Measurements from ENCODE around the gene UBB.
"Not testable (repeated sequence)": the region's sequence is repeated elsewhere in the genome, so short reads cannot be mapped to it uniquely, and the experiment has no call there.

- TF ChIP-seq CTCF (IDR thresholded peaks at IDR 0.05; ENCODE audit: low read length); EZH2 (optimal IDR thresholded peaks at IDR 0.05; ENCODE audit: low read depth, low read length); EZH2phosphoT487 (IDR thresholded peaks at IDR 0.05; ENCODE audit: low read length): not testable (repeated sequence)
Observed at GRCh38 chr17:16392491-16392890, 11.6 kb downstream of the UBB start.
